GM23248 (cell line): ENCODE measurements around the gene TRPM3. TPM values are rescaled to one million over a fixed set of nuclear protein-coding genes. Genes with fewer than 3 reads are reported as not detected.

Experiments
- DNase-seq: peaks from one replicate; pipeline ENCODE4 v3.0.0-alpha.2; 2015
- H2AFZ ChIP-seq: fragments of 200-600 bp; sonication (generic); 2 replicates; pipeline ENCODE4 v1.6.1; 2016; ENCODE audit warnings: antibody characterized with exemption
- H3F3A ChIP-seq: fragments of 200-600 bp; sonication (generic); 2 replicates; pipeline ENCODE4 v1.6.1; 2016; ENCODE audit warnings: mild to moderate bottlenecking, antibody characterized with exemption, mixed run types; ENCODE audit not compliant: insufficient read depth
- H3K27ac ChIP-seq: fragments of 200-600 bp; sonication (generic); 2 replicates; pipeline ENCODE4 v1.5.1; 2016; ENCODE audit warnings: mild to moderate bottlenecking
- H3K27me3 ChIP-seq: fragments of 200-600 bp; sonication (generic); replicated peaks from 2 replicates; pipeline ENCODE4 v1.6.1; 2016; ENCODE audit warnings: mild to moderate bottlenecking; ENCODE audit not compliant: insufficient read depth
- H3K36me3 ChIP-seq: fragments of 200-600 bp; sonication (generic); 2 replicates; pipeline ENCODE4 v1.6.1; 2016; ENCODE audit warnings: low read depth, mild to moderate bottlenecking
- H3K4me1 ChIP-seq: fragments of 200-600 bp; sonication (generic); 2 replicates; pipeline ENCODE4 v1.6.1; 2016; ENCODE audit warnings: mild to moderate bottlenecking; ENCODE audit not compliant: insufficient read depth
- H3K4me2 ChIP-seq: fragments of 200-600 bp; sonication (generic); one replicate; pipeline ENCODE4 v1.6.1; 2016; ENCODE audit warnings: mild to moderate bottlenecking; ENCODE audit not compliant: unreplicated experiment
- H3K4me3 ChIP-seq: fragments of 200-600 bp; sonication (generic); 2 replicates; pipeline ENCODE4 v1.5.1; 2016; ENCODE audit warnings: mild to moderate bottlenecking
- H3K79me2 ChIP-seq: fragments of 200-600 bp; sonication (generic); 2 replicates; pipeline ENCODE4 v1.6.1; 2016; ENCODE audit warnings: mild to moderate bottlenecking; ENCODE audit not compliant: insufficient read depth
- H3K9ac ChIP-seq: fragments of 200-600 bp; sonication (generic); 2 replicates; pipeline ENCODE4 v1.6.1; 2016; ENCODE audit warnings: mild to moderate bottlenecking
- H3K9me2 ChIP-seq: fragments of 200-600 bp; sonication (generic); 2 replicates; pipeline ENCODE4 v1.6.1; 2016; ENCODE audit warnings: mixed run types, mild to moderate bottlenecking, moderate library complexity; ENCODE audit not compliant: insufficient read depth
- H3K9me3 ChIP-seq: fragments of 200-600 bp; sonication (generic); one replicate; pipeline ENCODE4 v1.6.1; 2017; ENCODE audit warnings: low read depth
- H4K20me1 ChIP-seq: fragments of 200-600 bp; sonication (generic); 2 replicates; pipeline ENCODE4 v1.6.0; 2016; ENCODE audit not compliant: insufficient read depth
- EZH2 ChIP-seq: fragments of 200-600 bp; sonication (generic); IDR thresholded peaks from 2 replicates; pipeline ENCODE4 v1.6.1; 2018; ENCODE audit warnings: antibody characterized with exemption, mild to moderate bottlenecking; ENCODE audit not compliant: insufficient read depth, poor library complexity, severe bottlenecking
- EZH2phosphoT487 ChIP-seq: fragments of 200-600 bp; sonication (generic); IDR thresholded peaks from 2 replicates; pipeline ENCODE4 v1.6.1; 2018; ENCODE audit warnings: antibody characterized with exemption, moderate library complexity, mild to moderate bottlenecking, low read depth; ENCODE audit not compliant: insufficient read depth
- WGBS, 2 experiments: methylation state at CpG; one replicate each; pipeline ENCODE4 v1.1.6; 2015 to 2017; ENCODE audit warnings: low lambda C conversion rate in 2 of 2, low coverage in 1 of 2; ENCODE audit errors: missing lambda C conversion rate in 2 of 2; 5-methylcytosine and 5-hydroxymethylcytosine counted together
- in situ Hi-C: fragments of 300-500 bp; cut with MboI; formaldehyde crosslinking; loops from 2 replicates; pipeline ENCODE4 v1.15.0; 2020
- polyA plus RNA-seq: library from polyadenylated mRNA; unstranded; fragments of >200 nt; fragmentation: Nextera tagmentation; extraction: Ambion mirVana; gene quantifications from 2 replicates; pipeline ENCODE4 v1.2.1, GENCODE V29; 2016
- total RNA-seq: library from RNA; depleted of rRNA; stranded (reverse); fragments of >200 nt; shearing (Covaris generic); gene quantifications from 2 replicates; pipeline ENCODE4 v1.2.3, GENCODE V29; 2014

TRPM3 gene
- total and polyA plus RNA-seq, 2 experiments from 2014 or later = not detected

DNA sequence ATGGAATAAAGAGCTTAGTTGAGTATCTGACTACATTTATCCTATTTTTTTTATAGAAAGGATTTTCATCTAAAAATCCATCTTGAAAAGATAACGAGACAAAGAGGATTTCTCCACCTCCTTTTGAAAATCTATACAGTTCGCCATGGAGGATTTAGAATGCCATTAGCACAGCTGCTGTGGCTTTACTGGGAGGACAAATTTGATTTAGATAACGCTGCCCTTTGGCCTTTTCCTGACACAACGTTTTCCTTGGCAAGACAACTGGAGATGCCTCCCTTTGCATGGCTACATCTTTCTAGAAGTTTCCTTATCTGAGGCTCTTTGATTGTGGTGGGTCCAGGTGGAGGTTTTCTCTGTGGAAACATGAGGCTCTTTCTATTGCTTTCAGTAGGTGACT, 560.3 kb downstream of the TRPM3 start:
- no peak overlapping the region for H3K4me3 ChIP-seq
- no peak overlapping the region for H3K27ac ChIP-seq
- TF ChIP-seq EZH2 = no peak
- no peak for TF ChIP-seq EZH2phosphoT487
- H3K4me1 ChIP-seq = peaks cover 16% of the 10 kb centered on the region
- H2AFZ ChIP-seq = no peak overlapping the region
- no peaks in the 10 kb centered on the region; the same call in 1 of the 2 replicates for H3K9me2 ChIP-seq
- H3K9me3 ChIP-seq = no peaks in the 10 kb centered on the region
- peaks cover 15% of the 10 kb centered on the region; the same call in 1 of the 2 replicates for H3F3A ChIP-seq
- in situ Hi-C loops = no loop called here
- H3K79me2 ChIP-seq = no peaks in the 10 kb centered on the region
- no peak overlapping the region for H3K9ac ChIP-seq
- 93 to 94% methylated on average over 4 of the region's 4 CpGs for WGBS, 2 experiments
- no peak overlapping the region for H3K4me2 ChIP-seq
- H3K27me3 ChIP-seq = no peaks in the 10 kb centered on the region
- H4K20me1 ChIP-seq = no peaks in the 10 kb centered on the region
- DNase-seq = no peak
- H3K36me3 ChIP-seq = no peaks in the 10 kb centered on the region

DNA sequence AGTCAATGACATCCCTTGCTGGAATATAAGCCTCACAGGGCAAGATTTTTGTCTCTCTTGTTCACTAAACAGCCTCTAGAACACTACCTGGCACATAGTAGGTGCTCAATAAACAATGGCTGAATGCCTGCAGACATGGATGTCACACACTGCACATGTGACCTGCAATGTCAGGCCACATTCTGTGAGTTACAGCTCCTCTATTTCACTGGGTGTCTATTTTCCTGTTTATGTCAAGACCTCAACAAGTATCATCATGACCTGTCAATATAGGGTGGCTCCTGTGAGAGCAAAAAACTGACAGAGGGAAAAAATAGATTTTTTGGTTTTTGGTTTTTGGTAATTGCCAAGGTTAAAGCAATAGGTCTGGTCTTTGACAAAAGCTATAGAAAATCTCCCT, 562.3 kb downstream of the TRPM3 start:
- in situ Hi-C loops = no loop called here
- DNase-seq = no peak
- Histone ChIP-seq H3K4me2 (no peak overlapping the region), H3K79me2 (no peaks in the 10 kb centered on the region), H3K9me3 (no peaks in the 10 kb centered on the region), H3K4me3 (no peak overlapping the region), H3K9me2 (no peaks in the 10 kb centered on the region; the same call in 1 of the 2 replicates), H4K20me1 (no peaks in the 10 kb centered on the region), H3K27ac (no peak overlapping the region), H3F3A (peaks cover 27% of the 10 kb centered on the region), H3K9ac (no peak overlapping the region), H3K4me1 (peaks cover 25% of the 10 kb centered on the region), H3K27me3 (no peaks in the 10 kb centered on the region), H2AFZ (no peak overlapping the region), H3K36me3 (no peaks in the 10 kb centered on the region)
- TF ChIP-seq EZH2 = no peak
- TF ChIP-seq EZH2phosphoT487 = no peak

DNA sequence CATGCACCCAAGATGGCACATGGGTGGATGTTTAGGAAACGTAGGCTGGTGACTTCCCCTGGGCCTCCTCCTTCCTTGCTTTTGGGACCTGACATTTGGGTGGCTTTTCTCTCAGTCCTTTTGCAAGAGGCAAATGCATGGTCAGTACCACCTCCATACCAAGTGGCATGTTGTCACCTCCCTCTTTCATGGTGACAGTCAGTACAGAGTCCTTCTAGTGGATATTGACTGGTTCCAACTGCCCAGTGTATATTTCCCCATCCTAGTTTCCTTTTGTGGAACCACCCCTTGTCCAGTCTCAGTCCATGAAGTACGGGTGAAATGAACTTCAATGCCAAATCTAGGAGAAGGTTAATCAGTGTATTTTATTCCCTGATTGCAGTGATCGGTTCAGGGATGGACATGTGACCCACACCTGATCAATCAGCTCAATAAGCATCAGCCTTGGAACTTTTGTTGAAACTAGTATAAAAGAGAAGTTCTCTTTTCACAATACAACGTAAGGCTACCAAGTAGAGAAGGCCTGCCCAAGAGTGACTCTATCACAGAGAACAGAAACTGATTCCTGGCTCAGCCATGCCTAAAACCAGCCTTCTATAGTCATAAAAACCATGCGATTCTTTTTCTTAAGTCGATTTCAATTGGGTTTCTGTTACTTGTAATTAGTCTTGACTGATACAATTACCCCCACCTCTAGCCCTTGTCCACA, 563.6 kb downstream of the TRPM3 start:
- WGBS, 2 experiments = 79 to 83% methylated on average over 6 of the region's 6 CpGs
- no peak for DNase-seq

DNA sequence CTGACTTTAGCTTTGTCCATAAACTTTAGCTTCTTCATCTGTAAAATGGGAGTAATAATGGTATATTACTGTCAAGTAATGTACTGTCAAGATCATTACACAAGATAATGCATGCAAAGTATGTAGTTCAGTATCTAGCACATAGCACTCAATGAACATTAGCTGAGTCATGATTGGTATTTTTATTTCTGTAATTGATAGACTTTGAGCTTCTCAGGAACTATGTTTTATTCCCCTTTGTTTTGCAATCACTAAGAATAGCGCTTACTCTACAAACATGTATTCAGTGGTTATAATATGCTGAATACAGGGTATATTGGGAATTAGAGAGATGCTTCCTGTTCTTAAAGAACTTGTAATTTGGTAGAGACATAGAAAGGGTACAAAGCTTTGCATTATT, 564.6 kb downstream of the TRPM3 start:
- in situ Hi-C loops = no loop called here
- H3K9ac ChIP-seq = no peak overlapping the region

More for the DNA sequence above, 563.6 kb downstream of the TRPM3 start:
- TF ChIP-seq EZH2phosphoT487 (no peak), EZH2 (no peak)
- H3K9me3 ChIP-seq = no peaks in the 10 kb centered on the region
- in situ Hi-C loops = no loop called here
- no peak overlapping the region for H3K4me3 ChIP-seq
- H2AFZ ChIP-seq = no peak overlapping the region
- H3K4me1 ChIP-seq = peaks cover 19% of the 10 kb centered on the region
- H3K4me2 ChIP-seq = no peak overlapping the region
- no peaks in the 10 kb centered on the region for H4K20me1 ChIP-seq
- H3K36me3 ChIP-seq = no peaks in the 10 kb centered on the region
- no peak overlapping the region for H3K9ac ChIP-seq
- H3F3A ChIP-seq = peaks cover 19% of the 10 kb centered on the region
- no peak overlapping the region for H3K27ac ChIP-seq
- H3K9me2 ChIP-seq = no peaks in the 10 kb centered on the region
- no peaks in the 10 kb centered on the region for H3K27me3 ChIP-seq
- H3K79me2 ChIP-seq = no peaks in the 10 kb centered on the region

More for the DNA sequence above, 564.6 kb downstream of the TRPM3 start:
- Histone ChIP-seq H3K9me3 (no peaks in the 10 kb centered on the region), H3K9me2 (no peaks in the 10 kb centered on the region), H3K4me1 (peaks cover 19% of the 10 kb centered on the region), H4K20me1 (no peaks in the 10 kb centered on the region), H3K27me3 (no peaks in the 10 kb centered on the region), H3K79me2 (no peaks in the 10 kb centered on the region), H3K4me3 (no peak overlapping the region), H3K27ac (no peak overlapping the region), H3K4me2 (no peak overlapping the region), H2AFZ (no peak overlapping the region), H3K36me3 (no peaks in the 10 kb centered on the region), H3F3A (peaks cover 17% of the 10 kb centered on the region)
- TF ChIP-seq EZH2 (no peak), EZH2phosphoT487 (no peak)
- no peak for DNase-seq
- 100% methylated on average over 1 of the region's 1 CpG for WGBS, 2 experiments
